Vagina (tissue), 2 donors: ENCODE measurements around the gene ADAMTSL3. TPM values are rescaled to one million over a fixed set of nuclear protein-coding genes. Genes with fewer than 3 reads are reported as not detected.
"Not testable (repeated sequence)": the region's sequence is repeated elsewhere in the genome, so short reads cannot be mapped to it uniquely, and the experiment has no call there.

Experiments used
- DNase-seq, 2 donors: peaks; one replicate each; pipeline ENCODE4 v3.0.0-alpha.2; 2017; ENCODE audit errors: extremely low spot score in 2 of 2
- H3K27ac ChIP-seq: fragments of 200-600 bp; sonication (generic); one replicate; pipeline ENCODE4 v1.5.1; 2019
- H3K27me3 ChIP-seq: fragments of 200-600 bp; sonication (generic); one replicate; pipeline ENCODE4 v1.5.1; 2019
- H3K36me3 ChIP-seq, 2 donors: fragments of 200-600 bp; sonication (generic); one replicate each; pipeline ENCODE4 v1.5.1; 2017 to 2019
- H3K4me1 ChIP-seq: fragments of 200-600 bp; sonication (generic); one replicate; pipeline ENCODE4 v1.5.1; 2019
- H3K4me3 ChIP-seq, 2 donors: fragments of 200-600 bp; sonication (generic); 1 replicate in 1 of 2; 2 replicates in 1 of 2; pipeline ENCODE4 v1.5.1; 2016 to 2019
- H3K9me3 ChIP-seq: fragments of 200-600 bp; sonication (generic); one replicate; pipeline ENCODE4 v1.5.1; 2019
- CTCF ChIP-seq, 3 experiments: fragments of 450-650 bp in 2 of 3; fragments of 200-600 bp in 1 of 3; sonication (generic) in 1 of 3; IDR thresholded peaks; one replicate each; pipeline ENCODE4 v1.5.1; 2017 to 2019; ENCODE audit warnings: antibody characterized with exemption in 3 of 3, mild to moderate bottlenecking in 2 of 3, moderate library complexity in 2 of 3
- POLR2A ChIP-seq, 2 donors: fragments of 450-650 bp; IDR thresholded peaks; one replicate each; pipeline ENCODE4 v1.6.1; 2017; ENCODE audit warnings: antibody characterized with exemption in 2 of 2, mild to moderate bottlenecking in 2 of 2, moderate library complexity in 2 of 2
- POLR2AphosphoS5 ChIP-seq, 2 donors: sonication (generic); formaldehyde crosslinking; IDR thresholded peaks; one replicate each; pipeline ENCODE4 v1.9.0; 2017; ENCODE audit warnings: antibody characterized with exemption in 2 of 2, mild to moderate bottlenecking in 2 of 2, low read depth in 1 of 2; ENCODE audit not compliant: insufficient read depth in 1 of 2
- intact Hi-C: fragments of 100-400 bp; cut with DNase I; formaldehyde crosslinking; loops from one replicate; pipeline ENCODE4 v1.15.1; 2023
- total RNA-seq: library from RNA; depleted of rRNA; stranded (reverse); fragments of >200 nt; gene quantifications from one replicate; pipeline ENCODE4 v1.2.3, GENCODE V29; 2016

Gene ADAMTSL3
- total RNA-seq, 1 donor from 2014 or later, result 4.2 TPM

DNA sequence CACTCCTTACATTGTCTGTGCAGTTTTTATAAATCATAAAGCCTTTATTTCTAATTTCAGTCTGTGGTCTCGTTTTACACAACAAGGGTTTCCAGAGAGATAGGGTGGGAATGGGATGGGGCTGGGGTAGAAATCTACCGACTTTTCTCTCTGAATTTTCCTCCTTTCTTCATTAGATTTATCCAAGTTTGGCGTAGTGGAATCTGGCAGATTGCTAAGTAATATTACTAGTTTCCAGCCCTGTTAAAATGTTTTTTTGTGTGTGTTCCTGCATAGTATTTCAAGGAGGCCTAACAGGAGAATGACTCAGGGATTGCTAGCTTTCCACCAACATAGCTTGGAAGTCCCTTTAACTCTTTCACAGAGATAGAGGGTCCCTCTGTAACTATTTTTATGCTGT, 396.2 kb downstream of the ADAMTSL3 start:
- DNase-seq, result no peak
- Histone ChIP-seq H3K27me3 (no peaks in the 10 kb centered on the region), H3K36me3 (no peaks in the 10 kb centered on the region), H3K4me1 (no peaks in the 10 kb centered on the region), H3K27ac (no peak overlapping the region), H3K9me3 (no peaks in the 10 kb centered on the region), H3K4me3 (no peak overlapping the region)
- no peak for TF ChIP-seq POLR2A (IDR thresholded peaks at IDR 0.05)
- TF ChIP-seq POLR2AphosphoS5 (IDR thresholded peaks at IDR 0.05; ENCODE audit: insufficient read depth in 1 of 2, low read depth in 1 of 2), result no peak
- TF ChIP-seq CTCF (IDR thresholded peaks at IDR 0.05), result no peak
- intact Hi-C loops, result no loop called here

DNA sequence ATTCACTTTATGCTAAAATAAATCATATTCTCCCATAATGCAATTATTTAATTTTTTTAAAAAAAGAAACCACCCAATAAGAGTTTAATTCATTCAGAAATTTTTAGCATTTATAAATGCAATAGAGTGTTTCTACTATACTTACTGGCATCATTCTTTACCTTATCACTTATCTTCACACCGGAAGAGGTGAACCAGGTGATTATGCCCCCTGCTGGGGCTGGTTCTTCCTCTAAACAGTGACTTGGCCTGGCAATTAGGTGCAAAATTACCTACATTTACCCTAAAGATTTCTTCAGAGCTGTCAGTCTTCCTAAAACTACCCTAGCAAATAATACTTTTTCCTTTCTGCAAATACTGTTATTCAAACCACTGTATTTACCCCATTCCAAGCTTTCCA, 397.2 kb downstream of the ADAMTSL3 start:
- intact Hi-C loops, H3K4me1 ChIP-seq, DNase-seq, H3K36me3 ChIP-seq, H3K27ac ChIP-seq, H3K9me3 ChIP-seq, H3K27me3 ChIP-seq, H3K4me3 ChIP-seq: not testable (repeated sequence)

GRCh38 chr15:84054544-84054943, 400.6 kb downstream of the ADAMTSL3 start:
- intact Hi-C loops, H3K9me3 ChIP-seq, DNase-seq, H3K27ac ChIP-seq, H3K36me3 ChIP-seq, H3K4me1 ChIP-seq, H3K27me3 ChIP-seq, H3K4me3 ChIP-seq: not testable (repeated sequence)

- no peaks in the 10 kb centered on the region for H3K4me1 ChIP-seq
- TF ChIP-seq POLR2AphosphoS5 (IDR thresholded peaks at IDR 0.05; ENCODE audit: insufficient read depth in 1 of 2, low read depth in 1 of 2) (no peak), CTCF (IDR thresholded peaks at IDR 0.05) (no peak), POLR2A (IDR thresholded peaks at IDR 0.05) (no peak)
- no peaks in the 10 kb centered on the region for H3K9me3 ChIP-seq
- no peaks in the 10 kb centered on the region for H3K27me3 ChIP-seq
- no peak for DNase-seq
- H3K4me3 ChIP-seq, result no peak overlapping the region
- no peaks in the 10 kb centered on the region for H3K36me3 ChIP-seq
- no peak overlapping the region for H3K27ac ChIP-seq
- intact Hi-C loops, result no loop called here
Measured at GRCh38 chr15:84057714-84058331, 403.9 kb downstream of the ADAMTSL3 start.

- H3K36me3 ChIP-seq, DNase-seq, H3K27me3 ChIP-seq, H3K27ac ChIP-seq, H3K4me1 ChIP-seq, H3K4me3 ChIP-seq, H3K9me3 ChIP-seq, intact Hi-C loops: not testable (repeated sequence)
Measured at GRCh38 chr15:84063674-84064073, 409.8 kb downstream of the ADAMTSL3 start.

DNA sequence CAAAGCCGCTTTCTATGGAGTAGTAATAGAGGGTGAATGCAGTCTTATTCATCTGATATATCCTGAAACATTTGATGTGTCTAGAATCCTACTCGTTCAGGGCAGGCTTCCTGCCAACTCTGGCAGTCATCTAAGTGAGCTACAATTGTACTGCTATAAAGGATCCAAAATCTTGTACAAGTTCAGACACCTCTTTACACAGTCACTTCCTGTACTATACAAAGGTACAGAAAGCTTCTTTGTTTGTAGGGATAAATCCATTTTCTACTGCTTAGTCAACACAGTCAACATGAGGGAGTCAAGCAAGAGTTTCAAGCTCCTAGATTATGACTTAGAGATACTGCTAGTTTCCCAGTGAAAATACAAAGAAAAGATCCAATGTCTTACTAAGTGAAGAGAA, 414.8 kb downstream of the ADAMTSL3 start:
- H3K27ac ChIP-seq, H3K9me3 ChIP-seq, H3K4me1 ChIP-seq, H3K36me3 ChIP-seq, DNase-seq, H3K27me3 ChIP-seq, H3K4me3 ChIP-seq, intact Hi-C loops: not testable (repeated sequence)
- TF ChIP-seq POLR2AphosphoS5 (IDR thresholded peaks at IDR 0.05; ENCODE audit: insufficient read depth in 1 of 2, low read depth in 1 of 2), result peak in 1 of 2 donors; percentile 72

GRCh38 chr15:84078038-84078437, 424.1 kb downstream of the ADAMTSL3 start:
- peaks cover 11% of the 10 kb centered on the region for H3K4me1 ChIP-seq
- H3K9me3 ChIP-seq, intact Hi-C loops, H3K27me3 ChIP-seq, H3K36me3 ChIP-seq, DNase-seq, H3K27ac ChIP-seq, H3K4me3 ChIP-seq: not testable (repeated sequence)

- H3K27ac ChIP-seq, H3K9me3 ChIP-seq, H3K36me3 ChIP-seq, intact Hi-C loops, DNase-seq, H3K27me3 ChIP-seq: not testable (repeated sequence)
- H3K4me1 ChIP-seq, result peaks cover 11% of the 10 kb centered on the region
- peak overlapping the region; percentile 36 to 39 for H3K4me3 ChIP-seq
Measured at GRCh38 chr15:84079325-84079884, 425.5 kb downstream of the ADAMTSL3 start.
